ENCODE results near the gene CGB7. TPM values are rescaled to one million over a fixed set of nuclear protein-coding genes. Genes with fewer than 3 reads are reported as not detected.

CGB7 gene
- total RNA-seq, 2 donors from 2014 or later = 2.0 to 2.1 TPM

DNA sequence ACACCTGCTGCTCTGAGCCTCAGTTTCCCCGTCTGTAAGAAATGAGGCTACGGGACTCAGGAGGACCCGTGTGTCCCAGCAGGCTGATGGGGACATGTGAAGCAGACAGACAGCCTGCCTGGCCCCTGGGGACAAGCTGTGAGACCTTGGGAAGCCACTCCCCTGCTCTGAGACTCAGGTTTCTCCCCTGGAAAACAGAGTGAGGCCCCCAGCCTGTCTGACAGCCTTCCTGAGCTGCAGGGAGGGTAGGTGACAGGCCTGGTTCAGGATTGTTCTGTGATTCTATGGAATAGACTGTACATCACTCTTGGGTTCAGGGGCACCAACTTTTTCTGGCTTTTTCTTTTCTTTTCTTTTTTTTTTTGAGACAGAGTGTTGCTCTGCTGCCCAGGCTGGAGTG is 10.0 kb upstream of the CGB7 start:
- Histone ChIP-seq H3K27ac (no peak overlapping the region), H3K9me3 (no peaks in the 10 kb centered on the region), H3K4me3 (no peak overlapping the region), H3K4me1 (replicated peaks) (no peaks in the 10 kb centered on the region), H3K27me3 (replicated peaks; ENCODE audit: insufficient read depth) (no peaks in the 10 kb centered on the region), H3K36me3 (no peaks in the 10 kb centered on the region)
- DNase-seq (ENCODE audit: low spot score) = no peak
- intact Hi-C loops (cut with DNase I) = no loop called here
- TF ChIP-seq, protein P1, sequence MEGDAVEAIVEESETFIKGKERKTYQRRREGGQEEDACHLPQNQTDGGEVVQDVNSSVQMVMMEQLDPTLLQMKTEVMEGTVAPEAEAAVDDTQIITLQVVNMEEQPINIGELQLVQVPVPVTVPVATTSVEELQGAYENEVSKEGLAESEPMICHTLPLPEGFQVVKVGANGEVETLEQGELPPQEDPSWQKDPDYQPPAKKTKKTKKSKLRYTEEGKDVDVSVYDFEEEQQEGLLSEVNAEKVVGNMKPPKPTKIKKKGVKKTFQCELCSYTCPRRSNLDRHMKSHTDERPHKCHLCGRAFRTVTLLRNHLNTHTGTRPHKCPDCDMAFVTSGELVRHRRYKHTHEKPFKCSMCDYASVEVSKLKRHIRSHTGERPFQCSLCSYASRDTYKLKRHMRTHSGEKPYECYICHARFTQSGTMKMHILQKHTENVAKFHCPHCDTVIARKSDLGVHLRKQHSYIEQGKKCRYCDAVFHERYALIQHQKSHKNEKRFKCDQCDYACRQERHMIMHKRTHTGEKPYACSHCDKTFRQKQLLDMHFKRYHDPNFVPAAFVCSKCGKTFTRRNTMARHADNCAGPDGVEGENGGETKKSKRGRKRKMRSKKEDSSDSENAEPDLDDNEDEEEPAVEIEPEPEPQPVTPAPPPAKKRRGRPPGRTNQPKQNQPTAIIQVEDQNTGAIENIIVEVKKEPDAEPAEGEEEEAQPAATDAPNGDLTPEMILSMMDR (IDR thresholded peaks at IDR 0.05) = no peak
- TF ChIP-seq POLR2AphosphoS5 (IDR thresholded peaks at IDR 0.05) = no peak
- TF ChIP-seq POLR2A (IDR thresholded peaks at IDR 0.05) = no peak
- 63% methylated on average over 3 of the region's 3 CpGs for WGBS

DNA sequence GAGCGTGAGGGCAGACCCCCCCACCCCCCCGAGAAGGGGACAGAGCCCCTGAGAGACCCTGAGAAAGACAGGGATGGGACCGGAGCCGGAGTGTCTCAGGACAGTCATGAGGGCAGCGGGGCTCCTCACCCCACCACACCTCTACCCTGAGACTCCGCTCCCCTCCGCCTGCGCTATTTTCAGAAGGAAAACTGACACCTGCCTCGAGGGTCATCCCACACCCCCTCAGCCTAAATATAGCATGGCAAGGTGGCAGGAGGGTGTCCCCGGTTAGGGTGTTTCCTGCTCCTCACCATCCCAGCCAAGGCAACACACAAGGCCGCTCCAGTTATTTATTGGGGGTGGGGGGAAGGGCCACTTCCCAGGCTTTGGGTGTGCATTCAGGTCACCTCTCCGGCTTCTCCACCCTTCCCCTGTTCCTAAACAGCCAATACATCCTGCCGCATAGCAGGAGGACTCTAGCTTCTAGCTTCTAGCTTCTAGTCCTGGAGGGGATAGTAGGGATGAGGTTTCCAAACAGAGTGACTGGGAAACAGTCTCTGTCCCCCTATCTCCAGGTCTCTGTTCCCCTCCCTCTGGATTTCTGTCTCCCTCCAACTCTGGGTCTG is 8.5 kb upstream of the CGB7 start:
- Histone ChIP-seq H3K27me3 (replicated peaks; ENCODE audit: insufficient read depth) (no peaks in the 10 kb centered on the region), H3K4me3 (no peak overlapping the region), H3K4me1 (replicated peaks) (no peaks in the 10 kb centered on the region), H3K36me3 (no peaks in the 10 kb centered on the region), H3K27ac (no peak overlapping the region), H3K9me3 (no peaks in the 10 kb centered on the region)
- intact Hi-C loops (cut with DNase I) = no loop called here
- WGBS = 71% methylated on average over 13 of the region's 13 CpGs
- no peak for DNase-seq (ENCODE audit: low spot score)
- TF ChIP-seq POLR2AphosphoS5 (IDR thresholded peaks at IDR 0.05) (no peak), POLR2A (IDR thresholded peaks at IDR 0.05) (no peak)
- TF ChIP-seq, protein P1 (IDR thresholded peaks at IDR 0.05) = no peak

DNA sequence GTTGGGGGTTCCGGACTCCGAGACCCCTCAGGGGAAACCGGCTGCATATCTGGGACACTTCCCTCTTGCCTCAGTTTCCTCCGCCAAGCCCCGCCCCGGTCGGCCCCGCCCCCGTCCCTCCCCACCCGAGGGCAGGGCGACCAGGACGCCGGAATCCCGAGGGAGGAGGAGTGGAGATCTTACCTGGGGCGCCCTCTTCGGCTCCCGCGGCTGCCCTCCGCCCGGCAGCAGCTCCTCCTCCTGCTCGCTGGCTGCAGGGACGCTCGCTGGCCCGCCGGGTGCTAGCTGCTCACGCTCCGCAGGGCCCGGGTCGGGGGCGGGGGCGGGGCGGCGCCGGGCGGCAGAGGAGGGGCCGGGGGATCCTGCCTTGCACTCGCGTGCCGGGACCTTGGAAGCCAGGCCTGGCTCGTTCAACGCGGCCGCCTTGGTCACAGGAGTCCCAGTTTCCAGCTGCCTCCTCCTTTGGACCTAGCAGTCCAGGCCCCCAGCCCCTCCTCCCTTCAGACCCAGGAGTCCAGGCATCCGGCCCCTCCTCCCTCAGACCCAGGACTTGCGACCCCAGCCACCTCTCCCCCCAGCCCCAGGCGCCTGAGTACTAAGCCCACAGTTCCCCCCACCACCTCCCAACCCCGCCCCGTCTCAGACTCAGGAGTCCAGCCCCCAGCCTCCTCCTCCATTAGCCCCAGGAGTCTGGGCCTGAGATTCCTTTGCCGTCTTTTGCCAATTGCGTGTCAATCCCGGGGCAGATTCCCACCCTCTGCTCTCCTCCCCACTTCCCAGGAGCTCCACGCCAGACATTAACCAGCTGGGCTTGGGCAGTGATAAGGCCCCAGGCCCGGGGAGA is 7.4 kb upstream of the CGB7 start, which contains the start of gene NTF4:
Gene NTF4, minus strand, starts transcription at position 51 of the 844 bp plus-strand sequence. CDS start 2,821 bp downstream, outside the sequence.
- no peak for TF ChIP-seq POLR2AphosphoS5 (IDR thresholded peaks at IDR 0.05)
- TF ChIP-seq POLR2A (IDR thresholded peaks at IDR 0.05) = no peak
- TF ChIP-seq, protein P1 (IDR thresholded peaks at IDR 0.05) = no peak
- peak within 1 kb of the TSS; percentile 70 to 76 for H3K27ac ChIP-seq
- no peaks in the 10 kb centered on the region for H3K36me3 ChIP-seq
- intact Hi-C loops (cut with DNase I) = no loop called here
- H3K9me3 ChIP-seq = no peaks in the 10 kb centered on the region
- H3K27me3 ChIP-seq (replicated peaks; ENCODE audit: insufficient read depth) = no peaks in the 10 kb centered on the region
- H3K4me1 ChIP-seq (replicated peaks) = no peaks in the 10 kb centered on the region
- H3K4me3 ChIP-seq = peak within 1 kb of the TSS; percentile 25 to 29
- 7% methylated on average over 29 of the region's 53 CpGs for WGBS
- peak; percentile 73 for DNase-seq (ENCODE audit: low spot score)

DNA sequence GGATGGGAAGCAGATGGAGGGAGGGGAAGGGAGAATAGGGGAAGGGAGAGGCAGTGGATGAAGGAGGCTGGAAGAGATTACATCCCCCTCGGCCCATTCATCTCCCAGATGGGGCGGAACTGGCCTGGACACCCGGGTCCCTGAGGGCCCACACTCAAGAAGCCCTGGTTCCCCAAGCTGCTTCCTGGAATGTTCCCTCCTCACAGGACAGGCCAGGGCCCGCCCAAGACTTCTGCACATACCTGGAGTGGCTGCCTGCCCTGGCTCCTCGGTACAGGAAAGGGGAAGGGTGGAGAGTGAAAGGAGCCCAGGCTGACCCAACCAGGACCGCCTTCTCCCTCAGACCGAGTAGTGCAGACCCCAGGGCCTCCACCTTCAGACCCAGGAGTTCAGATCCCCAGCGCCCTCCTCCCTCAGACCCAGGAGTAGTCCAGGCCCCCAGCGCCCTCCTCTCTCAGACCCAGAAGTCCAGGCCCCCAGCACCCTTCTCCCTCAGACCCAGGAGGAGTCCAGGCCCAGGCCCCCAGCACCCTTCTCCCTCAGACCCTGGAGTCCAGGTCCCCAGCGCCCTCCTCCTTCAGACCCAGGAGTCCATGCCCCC is 6.6 kb upstream of the CGB7 start:
- DNase-seq (ENCODE audit: low spot score) = peak; percentile 79
- Histone ChIP-seq H3K4me3 (peak overlapping the region; percentile 25 to 29), H3K9me3 (no peaks in the 10 kb centered on the region), H3K27me3 (replicated peaks; ENCODE audit: insufficient read depth) (no peaks in the 10 kb centered on the region), H3K4me1 (replicated peaks) (no peaks in the 10 kb centered on the region), H3K27ac (peak overlapping the region; percentile 70 to 76), H3K36me3 (no peaks in the 10 kb centered on the region)
- 31% methylated on average over 8 of the region's 10 CpGs for WGBS
- peak; percentile 57 for TF ChIP-seq POLR2A (IDR thresholded peaks at IDR 0.05)
- TF ChIP-seq POLR2AphosphoS5 (IDR thresholded peaks at IDR 0.05) = peak; percentile 74
- TF ChIP-seq, protein P1 (IDR thresholded peaks at IDR 0.05) = no peak
- intact Hi-C loops (cut with DNase I) = no loop called here

All from prostate gland (tissue), 2 donors.